Gastroesophageal sphincter (tissue), 3 donors: ENCODE measurements around the gene GLG1.

Experiments used
- EP300 ChIP-seq: sonication (generic); formaldehyde crosslinking; IDR thresholded peaks from one replicate; pipeline ENCODE4 v1.6.1; 2017; ENCODE audit warnings: antibody characterized with exemption, mild to moderate bottlenecking
- POLR2A ChIP-seq, 2 donors: fragments of 450-650 bp; IDR thresholded peaks; one replicate each; pipeline ENCODE4 v1.6.1; 2017; ENCODE audit warnings: antibody characterized with exemption in 2 of 2, mild to moderate bottlenecking in 2 of 2, moderate library complexity in 1 of 2
- TF ChIP-seq, protein P1 (sequence below), 4 experiments: fragments of 200-600 bp in 2 of 4; fragments of 450-650 bp in 2 of 4; sonication (generic) in 1 of 4; IDR thresholded peaks; one replicate each; pipeline ENCODE4 v1.5.1; 2017 to 2019; ENCODE audit warnings: antibody characterized with exemption in 4 of 4, mild to moderate bottlenecking in 2 of 4, moderate library complexity in 2 of 4

DNA sequence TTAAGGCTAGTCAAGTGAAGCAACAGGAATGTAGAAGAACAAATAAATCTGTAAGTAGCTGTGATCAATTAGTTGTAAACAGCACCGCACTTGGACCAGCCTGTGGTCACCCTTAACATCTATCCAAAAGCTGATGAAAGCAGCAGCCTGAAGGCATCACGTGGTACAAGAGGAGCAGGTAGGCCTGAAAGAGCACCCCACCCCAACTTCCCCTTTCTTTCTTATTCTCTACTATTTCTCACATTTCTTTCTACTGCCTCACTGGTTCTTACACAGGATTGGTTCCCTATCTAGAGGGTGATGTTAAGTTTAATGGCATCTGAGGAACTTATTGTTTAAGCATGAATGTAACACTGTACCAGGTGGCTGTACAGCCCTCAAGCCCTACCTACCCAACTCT, 143.0 kb downstream of the GLG1 start:
- TF ChIP-seq, protein P1, sequence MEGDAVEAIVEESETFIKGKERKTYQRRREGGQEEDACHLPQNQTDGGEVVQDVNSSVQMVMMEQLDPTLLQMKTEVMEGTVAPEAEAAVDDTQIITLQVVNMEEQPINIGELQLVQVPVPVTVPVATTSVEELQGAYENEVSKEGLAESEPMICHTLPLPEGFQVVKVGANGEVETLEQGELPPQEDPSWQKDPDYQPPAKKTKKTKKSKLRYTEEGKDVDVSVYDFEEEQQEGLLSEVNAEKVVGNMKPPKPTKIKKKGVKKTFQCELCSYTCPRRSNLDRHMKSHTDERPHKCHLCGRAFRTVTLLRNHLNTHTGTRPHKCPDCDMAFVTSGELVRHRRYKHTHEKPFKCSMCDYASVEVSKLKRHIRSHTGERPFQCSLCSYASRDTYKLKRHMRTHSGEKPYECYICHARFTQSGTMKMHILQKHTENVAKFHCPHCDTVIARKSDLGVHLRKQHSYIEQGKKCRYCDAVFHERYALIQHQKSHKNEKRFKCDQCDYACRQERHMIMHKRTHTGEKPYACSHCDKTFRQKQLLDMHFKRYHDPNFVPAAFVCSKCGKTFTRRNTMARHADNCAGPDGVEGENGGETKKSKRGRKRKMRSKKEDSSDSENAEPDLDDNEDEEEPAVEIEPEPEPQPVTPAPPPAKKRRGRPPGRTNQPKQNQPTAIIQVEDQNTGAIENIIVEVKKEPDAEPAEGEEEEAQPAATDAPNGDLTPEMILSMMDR (IDR thresholded peaks at IDR 0.05): no peak
- TF ChIP-seq POLR2A (IDR thresholded peaks at IDR 0.05): no peak
- no peak for TF ChIP-seq EP300
